PC-3 (cell line): ENCODE measurements around the gene IFNGR1. TPM values are rescaled to one million over a fixed set of nuclear protein-coding genes. Genes with fewer than 3 reads are reported as not detected.

Experiments used
- ATAC-seq: fragments of 200-7000 bp; cut with Tn5 transposase; 2 replicates; pipeline ENCODE4 v1.9.1; 2020; ENCODE audit warnings: mild to moderate bottlenecking, moderate library complexity
- BruUV-seq: library from RNA; stranded (reverse); fragments of 400-500 nt; replicated peaks from 2 replicates; lab custom pipeline; 2021; lab: Mats Ljungman, UMichigan
- CTCF ChIA-PET: fragments of 300-600 bp; sonication (Branson Sonifier 250); formaldehyde crosslinking; loops from one replicate; lab custom pipeline; 2022; ENCODE audit warnings: antibody characterized with exemption; lab: Charles Lee
- POLR2A ChIA-PET: fragments of 300-600 bp; sonication (Branson Sonifier 250); formaldehyde crosslinking; loops from one replicate; lab custom pipeline; 2022; ENCODE audit warnings: antibody characterized with exemption; ENCODE audit not compliant: unreplicated experiment; lab: Charles Lee
- DNase-seq: peaks from one replicate; pipeline ENCODE4 v3.0.0-alpha.2; 2015
- H2AFZ ChIP-seq: fragments of 300-600 bp; sonication (generic); 2 replicates; pipeline ENCODE4 v1.6.0; 2016; ENCODE audit warnings: antibody characterized with exemption, low read length
- H3F3A ChIP-seq: fragments of 300-600 bp; sonication (generic); one replicate; pipeline ENCODE4 v1.6.0; 2017; ENCODE audit warnings: antibody characterized with exemption, low read length, control low read depth, mild to moderate bottlenecking; ENCODE audit not compliant: unreplicated experiment
- H3K27ac ChIP-seq: fragments of 300-600 bp; sonication (generic); 2 replicates; pipeline ENCODE4 v1.5.1; 2016; ENCODE audit warnings: mild to moderate bottlenecking, low read length
- H3K27me3 ChIP-seq: fragments of 300-600 bp; sonication (generic); 2 replicates; pipeline ENCODE4 v1.6.1; 2016; ENCODE audit warnings: low read length, mixed read lengths
- H3K36me3 ChIP-seq: fragments of 300-600 bp; sonication (generic); 2 replicates; pipeline ENCODE4 v1.6.1; 2016; ENCODE audit warnings: low read depth, mixed run types, low read length, mixed read lengths
- H3K4me1 ChIP-seq: fragments of 300-600 bp; sonication (generic); 2 replicates; pipeline ENCODE4 v1.5.1; 2016; ENCODE audit warnings: low read length; ENCODE audit not compliant: insufficient read depth
- H3K4me2 ChIP-seq: fragments of 300-600 bp; sonication (generic); 2 replicates; pipeline ENCODE4 v1.6.0; 2016; ENCODE audit warnings: low read length
- H3K4me3 ChIP-seq: fragments of 300-600 bp; sonication (generic); 2 replicates; pipeline ENCODE4 v1.5.1; 2016; ENCODE audit warnings: mild to moderate bottlenecking, low read length, mixed read lengths
- H3K79me2 ChIP-seq: fragments of 300-600 bp; sonication (generic); 2 replicates; pipeline ENCODE4 v1.6.1; 2017; ENCODE audit warnings: low read length, mixed read lengths
- H3K9ac ChIP-seq: fragments of 300-600 bp; sonication (generic); 2 replicates; pipeline ENCODE4 v1.6.0; 2016; ENCODE audit warnings: mild to moderate bottlenecking, low read length
- H3K9me2 ChIP-seq: fragments of 300-600 bp; sonication (generic); replicated peaks from 2 replicates; pipeline ENCODE4 v1.6.1; 2016; ENCODE audit warnings: mixed run types, low read length, mixed read lengths
- H3K9me3 ChIP-seq: fragments of 300-600 bp; sonication (generic); 2 replicates; pipeline ENCODE4 v1.6.1; 2016; ENCODE audit warnings: low read length, mixed read lengths
- H4K20me1 ChIP-seq: fragments of 300-600 bp; sonication (generic); 2 replicates; pipeline ENCODE4 v1.6.1; 2016; ENCODE audit warnings: low read length, mixed read lengths
- EZH2 ChIP-seq: fragments of 300-600 bp; sonication (generic); IDR thresholded peaks from one replicate; pipeline ENCODE4 v1.6.1; 2017; ENCODE audit warnings: antibody characterized with exemption, mild to moderate bottlenecking, low read length; ENCODE audit not compliant: unreplicated experiment
- EZH2phosphoT487 ChIP-seq: fragments of 300-600 bp; sonication (generic); IDR thresholded peaks from 2 replicates; pipeline ENCODE4 v1.6.1; 2018; ENCODE audit warnings: mild to moderate bottlenecking, antibody characterized with exemption, low read length, borderline replicate concordance
- intact Hi-C: fragments of 100-400 bp; cut with micrococcal nuclease; formaldehyde crosslinking; loops from 2 replicates; pipeline ENCODE4 v1.9.0; 2023
- total RNA-seq: library from RNA; depleted of rRNA; stranded (reverse); fragments of >200 nt; gene quantifications from 2 replicates; pipeline ENCODE4 v1.2.3, GENCODE V29; 2014
- TF ChIP-seq, protein P1 (sequence below): fragments of 300-600 bp; sonication (generic); conservative IDR thresholded peaks from 2 replicates; pipeline ENCODE4 v1.5.1; 2017; ENCODE audit warnings: antibody characterized with exemption, low read depth, mild to moderate bottlenecking, low read length

The IFNGR1 gene
- total RNA-seq, 1 experiment from 2014 or later = 24.6 TPM

GRCh38 chr6:137223370-137224131, 4.4 kb upstream of the IFNGR1 start:
- Histone ChIP-seq H4K20me1 (no peaks in the 10 kb centered on the region), H3K4me1 (peaks cover 21% of the 10 kb centered on the region), H3K36me3 (no peaks in the 10 kb centered on the region), H3K27ac (peak overlapping the region; percentile 83), H3K9ac (peak overlapping the region; percentile 49; the same call in 1 of the 2 replicates), H3K9me2 (no peaks in the 10 kb centered on the region), H3K4me2 (peak overlapping the region; percentile 20; the same call in 1 of the 2 replicates), H3K9me3 (no peaks in the 10 kb centered on the region), H2AFZ (no peak overlapping the region), H3F3A (no peaks in the 10 kb centered on the region), H3K4me3 (no peak overlapping the region), H3K79me2 (peaks cover 6% of the 10 kb centered on the region), H3K27me3 (no peaks in the 10 kb centered on the region)
- ChIA-PET POLR2A (no interaction called here), CTCF (no interaction called here)
- intact Hi-C loops = no loop called here
- ATAC-seq (no peak; the same call in 1 of the 2 replicates), DNase-seq (peak; percentile 74)
- no peak for TF ChIP-seq EZH2phosphoT487
- no peak for TF ChIP-seq EZH2
- TF ChIP-seq, protein P1, sequence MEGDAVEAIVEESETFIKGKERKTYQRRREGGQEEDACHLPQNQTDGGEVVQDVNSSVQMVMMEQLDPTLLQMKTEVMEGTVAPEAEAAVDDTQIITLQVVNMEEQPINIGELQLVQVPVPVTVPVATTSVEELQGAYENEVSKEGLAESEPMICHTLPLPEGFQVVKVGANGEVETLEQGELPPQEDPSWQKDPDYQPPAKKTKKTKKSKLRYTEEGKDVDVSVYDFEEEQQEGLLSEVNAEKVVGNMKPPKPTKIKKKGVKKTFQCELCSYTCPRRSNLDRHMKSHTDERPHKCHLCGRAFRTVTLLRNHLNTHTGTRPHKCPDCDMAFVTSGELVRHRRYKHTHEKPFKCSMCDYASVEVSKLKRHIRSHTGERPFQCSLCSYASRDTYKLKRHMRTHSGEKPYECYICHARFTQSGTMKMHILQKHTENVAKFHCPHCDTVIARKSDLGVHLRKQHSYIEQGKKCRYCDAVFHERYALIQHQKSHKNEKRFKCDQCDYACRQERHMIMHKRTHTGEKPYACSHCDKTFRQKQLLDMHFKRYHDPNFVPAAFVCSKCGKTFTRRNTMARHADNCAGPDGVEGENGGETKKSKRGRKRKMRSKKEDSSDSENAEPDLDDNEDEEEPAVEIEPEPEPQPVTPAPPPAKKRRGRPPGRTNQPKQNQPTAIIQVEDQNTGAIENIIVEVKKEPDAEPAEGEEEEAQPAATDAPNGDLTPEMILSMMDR = no peak
- BruUV-seq = no TSS peak

- ATAC-seq = no peak
- H3K36me3 ChIP-seq = no peaks in the 10 kb centered on the region
- H3K27ac ChIP-seq = no peak overlapping the region
- peaks cover 17% of the 10 kb centered on the region for H3K79me2 ChIP-seq
- no peaks in the 10 kb centered on the region for H3K9me3 ChIP-seq
- peaks cover 28% of the 10 kb centered on the region for H3K4me1 ChIP-seq
- H3K4me2 ChIP-seq = no peak overlapping the region
- no peak overlapping the region for H3K4me3 ChIP-seq
- H3K9me2 ChIP-seq = no peaks in the 10 kb centered on the region
- no TSS peak for BruUV-seq
- intact Hi-C loops = no loop called here
- ChIA-PET POLR2A (no interaction called here), CTCF (no interaction called here)
- DNase-seq = no peak
- H3F3A ChIP-seq = no peaks in the 10 kb centered on the region
- TF ChIP-seq EZH2 (no peak), EZH2phosphoT487 (no peak)
- TF ChIP-seq, protein P1 = no peak
- no peaks in the 10 kb centered on the region for H3K27me3 ChIP-seq
- no peak overlapping the region for H2AFZ ChIP-seq
- no peak overlapping the region for H3K9ac ChIP-seq
- H4K20me1 ChIP-seq = no peaks in the 10 kb centered on the region
Observed at GRCh38 chr6:137222381-137222780, 3.2 kb upstream of the IFNGR1 start.
